ENCODE results near the gene MCM3AP. TPM values are rescaled to one million over a fixed set of nuclear protein-coding genes. Genes with fewer than 3 reads are reported as not detected.

The MCM3AP gene
- total RNA-seq, 1 donor from 2014 or later, result 153 TPM

DNA sequence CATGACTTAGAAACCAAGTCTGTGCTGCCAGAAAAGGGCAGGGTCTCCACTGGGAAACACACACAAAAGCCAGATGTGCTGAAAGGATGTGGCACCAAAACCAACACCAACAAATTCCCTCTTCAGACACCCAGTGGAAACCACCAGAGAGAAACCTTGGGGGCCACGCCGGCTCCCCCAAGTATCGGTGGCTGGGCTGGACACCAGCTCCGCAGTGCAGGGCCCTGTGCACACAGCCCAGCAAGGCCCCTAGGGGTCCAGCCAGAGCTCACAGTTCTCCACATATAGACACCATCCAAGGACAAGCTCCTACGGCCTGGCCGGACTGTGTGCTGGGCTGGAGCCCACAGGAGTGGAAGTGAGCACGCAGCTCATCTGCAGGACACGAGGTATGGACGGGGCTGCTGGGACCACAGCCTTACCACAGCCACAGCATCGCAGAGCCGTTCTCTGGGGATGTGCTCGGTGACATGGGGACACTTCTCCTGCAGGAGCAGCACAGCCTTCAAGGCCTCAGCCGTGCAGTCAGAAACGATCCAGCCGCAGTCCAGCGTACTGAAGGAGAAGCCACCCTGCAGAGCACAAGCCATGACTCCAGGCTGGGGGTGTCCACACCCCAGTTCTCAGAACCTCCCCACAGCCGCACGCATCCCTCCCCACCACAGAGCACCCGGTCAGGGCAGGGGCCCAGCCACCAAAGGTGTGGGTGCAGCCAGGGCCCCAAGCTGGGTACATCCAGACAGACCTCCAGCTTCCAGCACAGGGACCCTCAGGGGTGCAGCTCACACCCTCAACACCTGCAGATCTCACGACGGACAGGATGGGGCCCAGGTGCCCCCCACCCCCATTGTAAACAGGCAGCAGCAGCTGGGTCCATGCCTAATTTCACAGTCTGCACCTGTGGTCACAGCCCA, 78.1 kb downstream of the MCM3AP start:
- H3K36me3 Mint-ChIP-seq (ENCODE audit: low read depth), result peaks cover 11% of the 10 kb centered on the region
- H3K4me3 Mint-ChIP-seq, result no peak overlapping the region
- H3K27me3 Mint-ChIP-seq (ENCODE audit: low read depth), result no peaks in the 10 kb centered on the region
- TF ChIP-seq, protein P1, sequence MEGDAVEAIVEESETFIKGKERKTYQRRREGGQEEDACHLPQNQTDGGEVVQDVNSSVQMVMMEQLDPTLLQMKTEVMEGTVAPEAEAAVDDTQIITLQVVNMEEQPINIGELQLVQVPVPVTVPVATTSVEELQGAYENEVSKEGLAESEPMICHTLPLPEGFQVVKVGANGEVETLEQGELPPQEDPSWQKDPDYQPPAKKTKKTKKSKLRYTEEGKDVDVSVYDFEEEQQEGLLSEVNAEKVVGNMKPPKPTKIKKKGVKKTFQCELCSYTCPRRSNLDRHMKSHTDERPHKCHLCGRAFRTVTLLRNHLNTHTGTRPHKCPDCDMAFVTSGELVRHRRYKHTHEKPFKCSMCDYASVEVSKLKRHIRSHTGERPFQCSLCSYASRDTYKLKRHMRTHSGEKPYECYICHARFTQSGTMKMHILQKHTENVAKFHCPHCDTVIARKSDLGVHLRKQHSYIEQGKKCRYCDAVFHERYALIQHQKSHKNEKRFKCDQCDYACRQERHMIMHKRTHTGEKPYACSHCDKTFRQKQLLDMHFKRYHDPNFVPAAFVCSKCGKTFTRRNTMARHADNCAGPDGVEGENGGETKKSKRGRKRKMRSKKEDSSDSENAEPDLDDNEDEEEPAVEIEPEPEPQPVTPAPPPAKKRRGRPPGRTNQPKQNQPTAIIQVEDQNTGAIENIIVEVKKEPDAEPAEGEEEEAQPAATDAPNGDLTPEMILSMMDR (conservative IDR thresholded peaks at IDR 0.05), result no peak
- H3K9me3 Mint-ChIP-seq, result no peaks in the 10 kb centered on the region
- peaks cover 6% of the 10 kb centered on the region for H3K4me1 Mint-ChIP-seq
- DNase-seq (ENCODE audit: low read depth, low spot score), result no peak
- no peak overlapping the region for H3K27ac Mint-ChIP-seq (ENCODE audit: unreplicated experiment)

DNA sequence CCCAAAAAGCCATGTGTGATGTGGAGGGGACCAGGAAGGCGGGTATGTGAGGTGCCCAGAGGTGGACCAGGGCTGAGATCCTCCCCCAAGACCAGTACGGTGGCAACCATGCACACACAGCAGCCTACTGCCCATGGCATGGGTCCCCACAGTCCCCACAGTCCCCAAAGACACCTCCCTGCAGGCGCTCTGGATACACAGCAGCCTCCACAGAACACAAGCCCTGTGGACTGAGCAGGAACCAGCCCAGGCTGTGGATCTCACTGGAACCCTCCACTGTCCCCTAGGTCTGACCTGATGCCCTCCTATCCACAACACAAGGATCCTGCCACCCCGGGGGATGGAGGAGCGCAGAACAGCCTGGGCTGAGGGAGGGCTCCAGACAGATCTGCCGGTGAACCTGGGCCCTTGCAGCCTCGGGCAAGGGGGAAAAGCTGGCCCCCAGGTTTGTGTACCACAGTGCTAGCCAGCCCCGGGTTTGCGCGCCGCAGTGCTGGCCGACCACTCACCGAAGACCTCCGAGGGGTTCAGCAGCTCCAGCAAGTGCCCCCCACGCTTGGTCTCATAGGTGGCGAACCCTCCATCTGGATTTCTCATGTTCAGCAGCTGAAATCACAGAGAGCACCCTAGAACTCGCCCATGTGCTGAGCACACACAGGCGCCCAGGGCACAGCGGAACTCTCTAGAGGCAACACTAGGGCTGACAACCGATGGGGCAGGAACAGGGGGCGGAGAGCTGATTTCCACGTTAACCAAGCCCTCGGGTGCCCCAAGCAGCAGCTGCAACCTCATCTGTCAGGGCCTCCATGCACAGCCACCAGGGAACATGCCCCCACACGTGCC, 79.0 kb downstream of the MCM3AP start:
- peaks cover 11% of the 10 kb centered on the region for H3K36me3 Mint-ChIP-seq (ENCODE audit: low read depth)
- TF ChIP-seq, protein P1 (conservative IDR thresholded peaks at IDR 0.05), result no peak
- DNase-seq (ENCODE audit: low read depth, low spot score), result no peak

DNA sequence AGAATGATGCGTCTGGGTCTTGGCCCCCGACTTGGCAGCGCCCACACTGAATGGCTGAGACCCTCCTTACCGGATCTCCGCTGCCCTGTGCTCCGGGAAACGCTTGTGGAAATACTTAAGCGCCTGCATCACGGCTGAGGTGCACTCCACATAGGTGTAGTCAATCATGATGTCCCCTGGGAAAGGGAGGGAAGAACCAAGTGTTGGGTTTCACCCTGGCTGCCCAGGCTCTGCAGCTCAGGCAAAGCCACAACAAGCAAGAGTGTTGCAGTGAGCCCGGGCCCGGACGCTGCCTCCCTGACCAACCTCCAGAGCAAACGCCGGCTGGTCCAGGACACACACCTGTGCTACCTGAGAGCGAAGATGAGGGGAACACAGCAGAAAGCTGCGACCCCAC, 79.6 kb downstream of the MCM3AP start:
- TF ChIP-seq, protein P1 (conservative IDR thresholded peaks at IDR 0.05), result no peak
- H3K27ac Mint-ChIP-seq (ENCODE audit: unreplicated experiment), result no peak overlapping the region
- H3K36me3 Mint-ChIP-seq (ENCODE audit: low read depth), result peaks cover 13% of the 10 kb centered on the region
- peaks cover 6% of the 10 kb centered on the region for H3K4me1 Mint-ChIP-seq
- no peak for DNase-seq (ENCODE audit: low read depth, low spot score)
- H3K4me3 Mint-ChIP-seq, result no peak overlapping the region
- no peaks in the 10 kb centered on the region for H3K27me3 Mint-ChIP-seq (ENCODE audit: low read depth)
- no peaks in the 10 kb centered on the region for H3K9me3 Mint-ChIP-seq

More for the DNA sequence above, 79.0 kb downstream of the MCM3AP start:
- Mint-ChIP-seq H3K27ac (ENCODE audit: unreplicated experiment) (no peak overlapping the region), H3K9me3 (no peaks in the 10 kb centered on the region), H3K27me3 (ENCODE audit: low read depth) (no peaks in the 10 kb centered on the region), H3K4me1 (peaks cover 6% of the 10 kb centered on the region), H3K4me3 (no peak overlapping the region)

DNA sequence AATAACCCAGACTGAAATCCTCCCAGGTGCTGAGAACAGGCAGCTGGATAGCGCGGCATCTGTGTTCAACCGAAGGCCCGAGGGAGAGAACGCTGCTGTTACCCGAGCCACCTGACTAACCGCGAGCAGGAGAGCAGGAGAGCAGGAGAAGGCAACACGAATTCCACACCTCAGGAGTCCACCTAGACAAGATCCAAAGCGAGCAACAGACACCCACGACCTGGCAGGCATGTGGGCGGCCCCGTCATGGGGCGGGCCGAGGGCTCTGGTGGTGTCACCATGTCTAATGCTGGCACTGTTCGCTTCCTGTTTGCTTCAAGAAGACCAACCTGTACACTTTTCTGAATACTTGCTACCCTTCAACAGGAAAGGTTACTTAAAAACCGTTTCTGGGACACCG, 80.2 kb downstream of the MCM3AP start:
- H3K27me3 Mint-ChIP-seq (ENCODE audit: low read depth), result no peaks in the 10 kb centered on the region
- H3K27ac Mint-ChIP-seq (ENCODE audit: unreplicated experiment), result no peak overlapping the region
- H3K9me3 Mint-ChIP-seq, result no peaks in the 10 kb centered on the region
- peaks cover 19% of the 10 kb centered on the region for H3K36me3 Mint-ChIP-seq (ENCODE audit: low read depth)
- TF ChIP-seq, protein P1 (conservative IDR thresholded peaks at IDR 0.05), result no peak
- no peak for DNase-seq (ENCODE audit: low read depth, low spot score)
- H3K4me3 Mint-ChIP-seq, result no peak overlapping the region
- H3K4me1 Mint-ChIP-seq, result peaks cover 6% of the 10 kb centered on the region

DNA sequence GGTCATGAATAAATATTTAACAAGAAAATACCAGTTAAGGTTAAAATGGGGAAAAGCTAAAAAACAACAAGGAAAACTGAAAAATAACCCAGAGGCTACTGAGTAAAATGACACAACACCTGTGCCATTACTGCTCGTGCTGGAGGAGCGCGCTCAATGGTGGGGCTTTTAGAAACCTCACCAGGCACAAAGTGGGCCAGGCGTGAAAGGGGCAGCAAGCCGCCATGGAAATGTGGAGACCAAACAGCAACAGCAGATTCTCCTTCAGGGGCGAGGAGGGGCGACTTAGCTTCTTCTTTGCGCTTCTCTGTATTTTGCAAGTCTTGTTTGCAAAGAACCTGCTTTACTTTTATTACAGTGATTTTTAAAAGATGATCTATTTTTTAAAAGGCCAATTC, 82.2 kb downstream of the MCM3AP start:
- Mint-ChIP-seq H3K4me1 (peaks cover 6% of the 10 kb centered on the region), H3K9me3 (peaks cover 3% of the 10 kb centered on the region), H3K27ac (ENCODE audit: unreplicated experiment) (peak overlapping the region; percentile 85), H3K36me3 (ENCODE audit: low read depth) (peaks cover 36% of the 10 kb centered on the region), H3K27me3 (ENCODE audit: low read depth) (no peaks in the 10 kb centered on the region), H3K4me3 (no peak overlapping the region)
- no peak for DNase-seq (ENCODE audit: low read depth, low spot score)
- TF ChIP-seq, protein P1 (conservative IDR thresholded peaks at IDR 0.05), result no peak
